Measurements from ENCODE around the gene LLPH.

- no peak for TF ChIP-seq CTCF (conservative IDR thresholded peaks at IDR 0.05; ENCODE audit: low read length)
- TF ChIP-seq EZH2phosphoT487 (IDR thresholded peaks at IDR 0.05; ENCODE audit: borderline replicate concordance): no peak
These were observed 2.9 kb downstream of the LLPH start for GRCh38 chr12:66127650-66128049.

All from Loucy (cell line).